NCI-H2196 (cell line): ENCODE data around the gene RASD1.

Source experiments
- DNase-seq: peaks from one replicate; lab custom pipeline; 2025; ENCODE audit not compliant: unreplicated experiment; lab: John Stamatoyannopoulos, UW

RASD1 gene, protein sequence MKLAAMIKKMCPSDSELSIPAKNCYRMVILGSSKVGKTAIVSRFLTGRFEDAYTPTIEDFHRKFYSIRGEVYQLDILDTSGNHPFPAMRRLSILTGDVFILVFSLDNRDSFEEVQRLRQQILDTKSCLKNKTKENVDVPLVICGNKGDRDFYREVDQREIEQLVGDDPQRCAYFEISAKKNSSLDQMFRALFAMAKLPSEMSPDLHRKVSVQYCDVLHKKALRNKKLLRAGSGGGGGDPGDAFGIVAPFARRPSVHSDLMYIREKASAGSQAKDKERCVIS

DNA sequence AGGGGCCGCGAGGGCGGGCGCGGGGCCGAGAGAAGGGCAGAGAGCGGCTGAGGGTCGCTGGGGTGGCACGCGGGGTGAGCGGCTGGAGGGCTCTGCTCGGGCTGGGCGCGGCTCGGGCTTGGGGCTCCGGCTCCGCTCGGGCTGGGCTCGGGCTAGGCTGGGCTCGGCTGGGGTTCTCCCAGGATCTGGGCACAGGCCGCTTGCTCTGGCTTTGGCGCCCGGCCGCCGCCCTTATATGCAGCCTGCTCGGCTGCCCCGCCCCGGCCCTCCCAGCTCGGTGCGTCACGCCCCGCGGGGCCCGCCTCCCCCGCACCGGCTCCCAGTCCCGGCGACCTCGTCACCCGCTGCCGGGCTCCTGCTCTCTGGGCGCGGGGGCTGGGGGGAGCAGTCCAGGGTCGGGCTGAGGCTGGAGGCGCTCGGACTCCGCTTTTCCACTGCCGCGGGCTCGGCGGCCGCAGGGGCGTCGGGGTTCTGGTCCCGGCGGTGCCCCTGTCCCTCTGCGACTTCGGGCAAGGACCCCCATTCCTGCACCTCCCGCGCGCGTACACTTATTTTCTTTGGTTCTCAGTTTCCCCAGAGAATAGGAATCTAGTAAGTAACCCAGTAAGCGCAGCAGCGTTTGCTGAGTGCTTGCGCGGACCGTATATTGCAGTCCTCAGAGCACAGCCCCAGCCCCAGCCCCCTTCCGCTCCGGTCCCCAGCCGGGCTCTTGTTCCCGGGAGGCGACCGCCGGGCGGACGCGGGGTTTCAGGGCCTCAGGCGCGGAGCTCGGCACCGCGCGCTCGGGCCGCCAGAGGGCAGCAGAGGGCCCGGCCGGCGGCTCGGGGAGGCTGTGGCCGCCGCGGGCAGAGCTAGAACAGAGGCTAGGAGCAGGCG lies at the start of gene RASD1:
RASD1 (minus strand) TSS at position 207 of the 876 bp plus-strand sequence. CDS start 214 bp downstream, outside the sequence.
- DNase-seq = peak; percentile 78

DNA sequence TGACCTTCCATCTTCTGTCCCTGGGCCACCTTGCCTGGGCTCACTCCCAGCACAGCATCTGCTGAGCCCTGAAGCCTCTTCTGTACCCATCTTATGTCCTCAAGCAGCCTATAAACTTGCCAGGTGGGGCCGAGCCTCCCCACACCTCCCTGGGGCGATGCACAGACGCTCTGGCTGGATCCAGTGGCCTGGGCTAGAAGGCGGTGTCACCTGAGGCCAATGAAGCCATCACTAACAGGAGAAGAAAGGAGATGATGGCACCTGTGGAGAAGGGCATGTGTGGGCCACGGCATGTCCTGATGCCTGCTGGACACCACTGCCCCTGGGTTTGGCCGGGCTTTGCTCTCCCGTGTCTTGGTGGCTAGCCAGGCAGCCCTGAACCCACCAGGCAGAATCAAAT lies 49.8 kb upstream of the RASD1 start:
- no peak for DNase-seq

DNA sequence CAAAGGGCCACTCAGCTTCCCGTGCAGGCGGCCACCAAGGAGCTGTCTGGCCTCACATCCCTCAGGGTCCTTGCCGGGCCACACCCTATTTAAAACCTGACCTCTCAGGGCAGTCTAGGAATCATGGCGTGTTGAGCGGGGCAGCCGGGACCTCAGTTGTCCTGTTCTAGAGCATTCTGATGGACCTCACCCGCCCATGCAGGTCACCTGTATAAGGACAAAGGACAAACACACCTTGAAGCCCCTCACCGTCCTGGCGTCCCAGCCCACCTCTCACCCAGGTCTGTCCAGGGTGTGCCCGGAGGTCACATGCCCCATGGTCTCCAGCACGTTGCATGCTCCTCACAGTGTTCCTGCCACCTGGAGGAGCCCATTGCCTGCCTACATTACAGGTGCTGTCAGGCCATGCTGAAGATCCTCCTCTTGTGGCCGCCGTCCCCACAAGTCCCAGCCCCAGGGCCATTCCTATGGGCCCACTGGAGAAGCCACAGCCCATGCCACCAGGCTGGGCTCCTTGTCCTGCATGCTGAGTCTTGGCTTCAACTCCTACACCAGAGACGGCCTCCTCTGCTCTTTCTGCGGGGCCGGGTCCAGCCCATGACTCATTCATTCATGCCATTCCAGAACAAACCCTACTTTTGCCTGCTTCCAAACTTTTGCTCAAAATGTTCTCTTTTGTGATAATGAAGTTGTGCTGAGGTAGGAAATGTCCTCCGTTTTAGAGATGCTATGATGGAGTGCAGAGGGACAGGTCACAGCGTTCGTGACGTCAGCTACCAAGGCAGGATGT lies 49.0 kb upstream of the RASD1 start:
- DNase-seq = no peak

DNA sequence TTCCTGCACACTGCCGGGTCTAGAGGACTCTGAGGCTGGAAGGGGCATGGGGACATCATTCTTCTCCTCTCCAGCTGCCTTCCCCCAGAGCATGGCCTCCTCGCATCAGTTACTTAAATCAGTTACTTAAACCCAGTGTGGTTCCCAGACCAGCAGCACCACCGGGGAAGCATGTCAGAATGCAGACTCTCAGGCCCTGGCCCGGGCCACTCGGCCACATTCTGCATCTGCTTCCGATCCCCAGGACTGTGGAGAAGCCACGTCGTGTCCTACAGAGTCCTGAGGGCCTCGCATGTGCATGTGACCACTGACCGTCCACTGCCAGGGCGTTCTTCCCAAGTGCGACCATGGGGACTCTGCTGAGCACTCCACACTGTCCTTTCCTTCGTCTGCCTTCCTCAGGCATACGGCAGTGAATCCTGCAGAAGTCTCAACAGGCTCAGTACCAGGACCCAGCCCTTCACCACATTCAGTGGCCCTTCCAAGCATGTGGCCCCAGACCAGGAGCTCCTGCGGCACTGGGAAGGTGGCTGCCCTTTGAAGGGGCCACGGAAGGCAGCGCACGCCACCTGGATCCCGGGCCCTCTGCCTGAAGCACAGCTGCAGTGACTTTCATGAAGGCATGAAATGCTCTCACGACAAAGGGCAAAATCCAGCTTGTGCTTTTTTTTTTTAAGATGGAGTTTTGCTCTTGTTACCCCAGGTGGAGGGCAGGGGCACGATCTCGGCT lies 46.9 kb upstream of the RASD1 start:
- DNase-seq = no peak

DNA sequence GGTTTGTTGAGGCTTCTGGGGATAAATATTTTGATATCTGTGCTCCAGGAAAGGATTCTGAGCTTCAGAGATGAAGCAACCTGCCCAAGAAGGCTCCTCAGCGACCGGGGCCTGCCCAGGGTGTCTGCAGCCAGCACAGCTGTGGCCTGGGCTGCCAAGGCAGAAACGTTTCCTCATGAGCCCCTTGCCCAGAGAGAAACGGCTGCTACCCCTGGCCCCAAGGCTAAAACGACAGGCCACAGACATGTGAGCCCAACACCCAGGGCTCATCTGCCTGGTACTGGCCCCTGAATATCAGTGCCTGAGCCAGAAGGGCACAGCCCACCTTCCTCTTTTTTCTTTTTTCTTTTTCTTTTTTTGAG lies 45.4 kb upstream of the RASD1 start:
- no peak for DNase-seq

DNA sequence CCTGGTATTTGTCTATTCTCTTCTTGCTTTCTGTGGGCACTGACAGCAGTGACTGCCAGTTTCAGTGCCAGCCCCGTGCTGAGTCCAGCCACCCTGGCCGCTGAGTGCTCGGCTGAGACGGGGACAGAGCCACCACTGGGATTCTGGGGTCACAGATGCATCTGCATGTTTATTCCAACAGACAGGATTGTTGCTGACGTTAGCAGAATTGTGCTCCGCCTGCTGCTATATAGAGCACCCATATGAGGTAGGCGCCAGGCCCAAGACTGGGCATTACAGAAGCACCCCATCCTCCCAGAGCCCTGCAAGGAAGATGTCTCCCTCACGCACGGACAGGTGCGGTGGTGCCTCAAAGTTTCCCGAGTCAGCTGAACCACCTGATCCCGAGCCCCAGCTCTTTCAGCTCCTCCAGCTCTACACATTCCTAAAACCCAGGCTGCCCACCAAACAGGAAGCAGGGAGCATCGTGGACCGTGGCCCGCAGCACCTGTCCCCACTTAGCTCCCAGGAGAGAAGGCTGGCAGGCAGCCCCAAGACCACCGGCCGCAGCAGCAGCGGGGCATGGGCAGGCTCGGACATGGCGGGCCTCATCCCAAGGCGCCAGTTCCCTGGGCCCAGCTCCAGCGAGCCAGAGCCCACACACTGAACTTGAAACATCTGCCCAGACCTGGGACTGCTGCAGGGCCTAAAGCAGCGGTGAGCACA lies 44.9 kb upstream of the RASD1 start:
- DNase-seq = peak; percentile 34

DNA sequence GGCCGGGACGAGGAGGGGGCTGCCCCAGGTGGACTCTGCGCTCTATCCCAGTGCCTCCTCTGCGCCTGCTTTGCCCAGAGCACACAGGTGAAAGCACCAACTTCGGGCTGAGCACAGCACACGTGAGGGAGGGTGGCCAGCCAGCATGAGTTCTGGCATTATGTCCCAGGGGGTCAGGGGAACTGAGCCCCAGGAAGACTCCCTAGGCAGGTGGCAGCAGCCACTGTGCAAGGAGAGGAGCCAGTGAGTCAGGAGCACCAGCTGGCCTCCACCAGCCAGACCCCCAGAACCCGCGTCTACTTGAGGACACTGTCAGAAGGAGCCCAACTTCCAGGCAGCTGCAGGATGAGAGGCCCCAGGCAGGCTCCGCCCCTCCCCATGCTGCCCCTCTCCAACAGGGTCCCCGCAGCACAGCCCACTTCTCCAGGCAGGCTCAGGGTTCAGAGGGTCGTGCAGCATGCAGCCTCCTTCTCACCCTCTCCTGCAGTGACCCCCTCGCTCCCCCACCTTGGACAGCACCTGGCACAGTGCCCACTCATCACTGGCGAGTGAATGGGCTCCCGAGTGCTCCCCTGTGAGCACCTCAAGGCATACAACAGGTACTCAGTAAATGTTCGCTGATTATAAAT lies 44.2 kb upstream of the RASD1 start:
- DNase-seq = peak; percentile 12

DNA sequence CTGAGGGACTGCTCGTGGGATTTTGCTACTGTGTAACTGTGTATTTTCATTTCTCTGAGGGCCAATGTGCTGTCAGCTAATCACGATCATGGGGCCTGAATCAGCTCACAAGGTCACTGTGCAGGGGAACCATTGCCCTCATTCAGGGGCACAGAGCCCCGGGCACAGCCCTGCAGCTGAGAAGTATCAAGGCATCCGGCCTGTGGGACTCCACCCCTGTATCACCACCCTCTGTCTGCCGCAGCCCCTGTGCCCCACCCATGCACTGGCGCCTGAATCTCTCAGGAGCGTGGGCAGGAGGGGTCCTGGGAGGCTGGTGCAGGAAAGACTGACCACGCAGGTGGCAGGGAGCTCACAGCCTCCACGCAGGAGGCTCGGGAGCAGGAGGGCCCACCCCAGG lies 43.4 kb upstream of the RASD1 start:
- DNase-seq = no peak

DNA sequence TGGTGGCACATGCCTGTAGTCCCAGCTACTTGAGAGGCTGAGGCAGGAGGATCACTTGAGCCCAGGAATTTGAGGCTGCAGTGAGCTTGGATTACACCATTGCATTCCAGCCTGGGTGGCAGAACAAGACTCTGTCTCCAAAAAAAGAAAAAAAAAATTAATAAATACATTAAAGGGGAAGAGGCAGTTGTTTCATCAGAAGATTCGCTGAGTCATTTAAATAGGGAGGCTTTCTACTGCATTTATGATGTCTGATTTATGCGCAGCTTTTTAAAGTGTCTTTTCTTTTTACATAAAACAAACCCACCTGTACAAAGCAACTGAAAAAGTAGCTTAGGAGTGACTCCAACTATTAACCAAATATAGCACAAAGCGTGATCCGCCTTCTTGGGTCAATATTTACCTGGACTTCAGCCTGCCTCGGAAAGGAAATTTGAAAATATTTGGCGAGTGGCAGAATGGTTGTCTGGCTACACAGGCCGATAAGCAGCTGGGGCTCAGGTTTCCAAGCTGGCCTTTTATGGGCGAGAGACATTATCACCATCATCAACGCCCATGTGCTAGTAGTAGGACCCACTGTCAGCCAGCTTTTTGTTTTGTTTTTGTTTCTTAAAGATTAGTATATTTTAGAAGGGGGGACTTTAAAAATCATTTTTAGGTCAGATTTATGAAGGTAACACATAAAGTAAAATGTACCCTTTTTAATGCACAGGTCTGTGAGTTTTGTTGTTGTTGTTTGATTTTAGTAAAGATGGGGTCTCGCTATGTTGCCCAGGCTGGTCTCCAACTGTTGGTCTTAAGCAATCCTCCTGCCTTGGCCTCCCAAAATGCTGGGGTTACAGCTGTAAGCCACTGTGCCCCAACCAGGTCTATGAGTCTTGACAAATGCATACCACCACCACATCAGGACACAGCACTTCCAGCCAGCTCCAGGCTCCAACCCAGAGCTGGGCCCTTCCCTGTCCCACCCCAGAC lies 42.5 kb upstream of the RASD1 start:
- DNase-seq = peak; percentile 82

DNA sequence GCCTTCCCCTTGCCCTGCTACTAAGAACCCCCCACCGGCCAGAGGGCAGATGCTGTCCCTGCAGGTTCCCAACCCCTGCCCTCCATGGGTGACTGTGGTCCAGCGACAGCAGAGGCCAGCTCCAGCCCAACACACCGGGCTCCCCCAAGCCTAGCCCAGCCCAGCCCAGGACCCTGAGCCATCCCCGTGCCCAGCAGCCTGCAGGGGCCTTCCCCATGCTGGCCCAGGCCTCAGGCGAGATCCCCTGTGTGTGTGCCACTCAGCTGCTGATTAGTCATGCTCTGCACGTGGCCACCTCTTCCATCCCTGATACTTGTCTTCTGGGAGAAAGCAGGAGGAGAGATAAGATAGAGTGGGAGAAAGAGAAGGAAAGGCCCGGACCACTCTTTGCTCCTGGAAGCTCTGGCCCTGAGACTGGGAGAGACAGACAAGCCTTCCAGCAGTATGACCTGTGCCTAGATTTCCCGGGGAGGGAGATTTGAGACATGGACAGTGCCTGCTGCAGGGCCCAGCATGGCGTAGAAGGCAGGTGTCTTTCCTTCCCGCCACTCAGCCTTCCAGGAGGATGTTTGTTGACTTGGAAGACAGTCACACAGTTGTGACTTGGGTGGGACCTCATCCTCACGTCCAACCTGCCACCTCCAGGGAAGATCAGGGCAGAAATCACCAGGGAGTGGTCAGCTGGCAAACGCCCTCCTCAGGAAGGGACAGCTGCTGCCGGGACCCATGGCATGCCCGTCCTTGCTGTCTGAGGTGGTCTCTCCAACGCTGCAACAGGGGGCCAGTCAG lies 41.3 kb upstream of the RASD1 start:
- DNase-seq = no peak

DNA sequence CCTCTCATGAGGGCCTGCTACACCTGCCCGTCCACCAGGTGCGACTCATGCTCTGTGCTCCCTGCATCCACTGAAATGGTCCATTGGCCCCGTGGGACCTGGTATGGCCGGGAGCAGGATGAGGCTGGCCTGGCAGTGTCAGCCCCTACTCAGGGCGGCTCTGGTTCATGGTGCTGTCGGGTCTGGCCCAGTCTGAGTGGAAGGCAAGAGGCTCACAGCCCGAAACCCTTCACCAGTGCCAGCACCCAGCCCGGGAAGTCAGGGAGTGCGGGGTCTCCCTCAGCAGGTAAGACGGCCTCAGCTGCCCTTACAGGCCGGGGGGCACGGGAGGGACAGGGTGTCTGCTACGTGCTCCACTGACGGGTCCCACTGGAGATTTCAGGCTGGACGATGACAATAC lies 40.5 kb upstream of the RASD1 start:
- no peak for DNase-seq

DNA sequence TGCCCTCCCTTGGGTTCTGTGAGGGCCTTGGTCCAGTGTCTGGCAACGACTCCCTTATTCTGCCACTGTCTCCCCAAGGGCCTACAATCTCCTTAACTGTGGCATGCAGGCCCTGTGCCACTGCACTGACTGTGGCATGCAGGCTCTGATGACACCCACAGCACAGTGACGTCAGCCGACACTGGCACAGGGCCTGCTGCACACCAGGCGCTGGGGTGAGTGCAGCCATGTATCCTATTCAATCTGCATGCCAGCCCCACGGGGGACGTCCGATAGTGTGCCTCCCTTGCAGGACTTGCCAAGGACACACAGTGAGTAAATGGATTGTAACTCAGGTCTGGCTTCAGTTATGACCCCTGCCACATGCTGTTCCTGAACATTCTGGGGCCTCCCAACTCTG lies 39.8 kb upstream of the RASD1 start:
- DNase-seq = no peak

DNA sequence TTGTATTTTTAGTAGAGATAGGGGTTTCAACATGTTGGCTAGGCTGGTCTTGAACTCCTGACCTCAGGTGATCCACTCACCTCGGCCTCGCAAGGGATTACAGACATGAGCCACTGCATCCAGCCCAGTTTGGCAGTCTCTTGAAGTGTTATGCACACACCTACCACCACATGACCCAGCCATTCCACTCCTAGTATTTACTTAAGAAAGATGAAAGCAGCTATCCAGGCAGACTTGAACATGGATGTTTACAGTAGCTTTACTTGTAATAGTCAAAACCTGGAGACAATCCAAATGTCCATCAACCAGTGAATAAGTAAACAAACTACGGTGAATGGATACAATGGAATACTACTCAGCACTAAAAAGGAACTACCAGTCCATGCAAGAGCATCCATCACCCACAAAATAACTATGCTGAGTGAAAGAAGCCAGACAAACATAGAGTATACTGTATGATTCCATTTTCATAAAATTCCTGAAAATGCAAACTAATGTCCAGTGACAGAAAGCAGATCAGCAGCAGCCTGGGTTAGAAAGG lies 37.8 kb upstream of the RASD1 start:
- peak; percentile 6 for DNase-seq

DNA sequence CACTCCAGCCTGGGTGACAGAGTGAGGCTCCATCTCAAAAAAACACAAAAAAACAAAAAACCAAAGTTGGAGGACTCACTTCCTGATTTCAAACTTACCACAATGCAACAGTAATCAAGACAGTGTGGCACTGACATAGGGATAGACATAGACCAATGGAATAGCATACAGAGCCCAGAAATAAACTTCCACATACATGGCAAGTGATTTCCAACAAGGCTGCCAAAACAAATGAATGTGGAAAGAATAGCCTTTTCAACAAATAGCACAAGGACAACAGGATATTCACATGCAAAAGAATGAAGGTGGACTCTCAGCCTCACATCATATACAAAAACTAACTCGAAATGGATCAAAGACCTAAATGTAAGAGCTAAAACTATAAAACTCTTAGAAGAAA lies 36.8 kb upstream of the RASD1 start:
- DNase-seq = no peak

DNA sequence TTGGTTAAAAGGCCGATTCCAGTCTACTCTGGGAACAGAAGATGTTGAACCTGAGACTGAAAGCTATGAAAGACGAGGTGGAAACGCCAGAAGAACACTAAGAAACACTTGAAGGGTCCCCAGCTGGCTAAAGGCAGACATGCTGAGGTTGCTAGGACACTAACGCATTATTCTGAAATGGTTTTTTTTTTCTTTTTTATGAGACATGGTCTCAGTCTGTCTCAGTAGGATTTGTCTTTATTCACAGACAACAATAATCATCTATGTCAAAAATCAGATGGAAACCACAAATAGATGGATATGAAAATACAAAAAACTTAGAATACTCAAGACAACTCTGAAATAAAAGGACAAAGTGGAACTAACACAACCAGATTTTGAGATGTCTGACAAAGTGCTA lies 35.0 kb upstream of the RASD1 start:
- no peak for DNase-seq

DNA sequence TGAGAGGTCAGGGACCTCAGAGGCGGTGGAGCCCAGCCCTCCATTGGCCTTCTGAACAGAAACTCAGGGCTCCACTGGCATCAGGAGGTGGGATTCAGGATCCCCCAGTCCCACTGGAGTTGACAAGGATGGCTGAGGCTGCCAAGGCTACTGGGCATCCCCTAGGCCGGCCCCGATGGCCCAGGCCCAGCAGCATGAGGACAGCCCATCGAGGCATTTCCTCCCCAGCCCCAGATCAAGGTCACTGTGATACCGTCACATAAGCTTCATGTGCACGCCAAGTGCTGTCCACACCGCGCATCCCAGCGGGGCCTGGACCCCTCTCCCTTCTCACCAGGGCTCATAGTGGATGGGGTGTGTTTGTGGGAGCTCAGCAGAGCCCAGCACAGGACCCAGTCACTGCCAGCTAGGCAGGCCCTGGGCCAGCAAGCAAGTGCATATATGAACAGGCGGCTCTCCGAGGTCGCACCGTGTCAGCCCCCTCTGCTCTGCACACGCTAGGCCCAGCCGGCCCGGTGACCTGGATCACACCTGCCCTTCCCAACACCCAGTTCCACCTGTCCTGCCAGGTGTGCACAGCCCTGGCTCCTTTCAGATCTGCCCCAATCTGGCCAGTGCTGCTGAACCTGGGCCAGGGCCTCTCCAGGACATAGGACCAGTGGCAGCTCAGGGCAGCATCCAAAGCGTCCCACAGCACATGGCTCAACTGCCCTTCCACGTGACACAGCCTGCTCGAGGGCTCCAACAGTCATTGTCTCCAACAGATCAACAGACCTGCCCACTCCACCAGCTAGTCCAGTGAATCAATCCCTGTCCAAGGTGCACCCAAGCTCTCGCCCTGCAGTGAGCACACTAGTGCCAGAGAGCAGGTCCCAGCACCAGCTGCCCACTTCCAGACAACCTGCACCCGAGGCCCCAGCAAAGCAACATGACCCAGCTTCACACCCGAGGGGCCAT lies 32.8 kb upstream of the RASD1 start:
- DNase-seq = peak; percentile 74
